OCI-LY7 (cell line): ENCODE data around the gene ITGB3. TPM values are rescaled to one million over a fixed set of nuclear protein-coding genes. Genes with fewer than 3 reads are reported as not detected.

Experiments
- BruUV-seq: library from RNA; stranded (reverse); fragments of 400-500 nt; replicated peaks from 2 replicates; lab custom pipeline; 2021; lab: Mats Ljungman, UMichigan
- CTCF ChIA-PET: fragments of 300-600 bp; sonication (Branson Sonifier 250); formaldehyde crosslinking; loops from one replicate; lab custom pipeline; 2022; ENCODE audit warnings: antibody characterized with exemption; ENCODE audit not compliant: unreplicated experiment; lab: Charles Lee
- POLR2A ChIA-PET: fragments of 300-600 bp; sonication (Branson Sonifier 250); formaldehyde crosslinking; loops from one replicate; lab custom pipeline; 2022; ENCODE audit warnings: antibody characterized with exemption; lab: Charles Lee
- DNase-seq: peaks from one replicate; pipeline ENCODE4 v3.0.0-alpha.2; 2015; ENCODE audit warnings: low spot score
- H2AFZ ChIP-seq: fragments of 200-600 bp; sonication (generic), shearing (Covaris generic); 2 replicates; pipeline ENCODE4 v1.6.1; 2014; ENCODE audit warnings: mild to moderate bottlenecking, antibody characterized with exemption, low read length, moderate library complexity
- H3K27ac ChIP-seq: fragments of 200-600 bp; sonication (generic); 2 replicates; pipeline ENCODE4 v1.5.1; 2014; ENCODE audit warnings: mixed run types, low read depth, mild to moderate bottlenecking, moderate library complexity, low read length, inconsistent platforms; ENCODE audit not compliant: poor library complexity, severe bottlenecking
- H3K36me3 ChIP-seq: fragments of 200-600 bp; sonication (generic); 2 replicates; pipeline ENCODE4 v1.6.1; 2014; ENCODE audit warnings: mild to moderate bottlenecking, antibody characterized with exemption, low read length, moderate library complexity, mixed read lengths; ENCODE audit not compliant: insufficient read depth
- H3K4me1 ChIP-seq: fragments of 200-600 bp; sonication (generic); 2 replicates; pipeline ENCODE4 v1.5.1; 2014; ENCODE audit warnings: mild to moderate bottlenecking, low read length; ENCODE audit not compliant: insufficient read depth, poor library complexity, severe bottlenecking
- H3K4me2 ChIP-seq: fragments of 200-600 bp; sonication (generic); 2 replicates; pipeline ENCODE4 v1.6.1; 2014; ENCODE audit warnings: mild to moderate bottlenecking, low read length
- H3K4me3 ChIP-seq: fragments of 200-600 bp; sonication (generic); 2 replicates; pipeline ENCODE4 v1.5.1; 2014; ENCODE audit warnings: mild to moderate bottlenecking, low read depth, low read length; ENCODE audit not compliant: poor library complexity, severe bottlenecking
- H3K79me2 ChIP-seq: fragments of 200-600 bp; sonication (generic); 2 replicates; pipeline ENCODE4 v1.6.1; 2016; ENCODE audit warnings: low read depth, mild to moderate bottlenecking, low read length, moderate library complexity, mixed read lengths; ENCODE audit not compliant: insufficient read depth
- H3K9me2 ChIP-seq: fragments of 200-600 bp; sonication (generic); 2 replicates; pipeline ENCODE4 v1.6.1; 2016; ENCODE audit warnings: mild to moderate bottlenecking, low read length, mixed read lengths; ENCODE audit not compliant: insufficient read depth
- H3K9me3 ChIP-seq: fragments of 200-600 bp; sonication (generic); 2 replicates; pipeline ENCODE4 v1.6.1; 2014; ENCODE audit warnings: mild to moderate bottlenecking, mixed run types, low read length, mixed read lengths
- H4K20me1 ChIP-seq: fragments of 200-600 bp; sonication (generic); 2 replicates; pipeline ENCODE4 v1.6.1; 2014; ENCODE audit warnings: mild to moderate bottlenecking, antibody characterized with exemption, low read length, moderate library complexity, mixed read lengths; ENCODE audit not compliant: insufficient read depth
- EZH2phosphoT487 ChIP-seq: fragments of 200-600 bp; sonication (generic); IDR thresholded peaks from 2 replicates; pipeline ENCODE4 v1.6.1; 2018; ENCODE audit warnings: low read depth, borderline replicate concordance, mild to moderate bottlenecking, mixed run types, antibody characterized with exemption, low read length, moderate library complexity, mixed read lengths
- intact Hi-C: fragments of 100-400 bp; cut with micrococcal nuclease; formaldehyde crosslinking; loops from one replicate; pipeline ENCODE4 v1.10.0; 2022; ENCODE audit not compliant: unreplicated experiment
- total RNA-seq, 2 experiments: library from RNA; depleted of rRNA in 1 of 2; stranded (reverse); fragments of >200 nt in 1 of 2; shearing (Covaris generic) in 1 of 2; gene quantifications; 2 replicates each; pipeline ENCODE4 v1.2.3, GENCODE V29; 2014 to 2022
- TF ChIP-seq, protein P1 (sequence below): fragments of 200-600 bp; sonication (generic); conservative IDR thresholded peaks from 2 replicates; pipeline ENCODE4 v1.5.1; 2014; ENCODE audit warnings: mild to moderate bottlenecking, antibody characterized with exemption, low read length, moderate library complexity, mixed read lengths

Gene ITGB3
- total RNA-seq, 2 experiments from 2014 or later = not detected

DNA sequence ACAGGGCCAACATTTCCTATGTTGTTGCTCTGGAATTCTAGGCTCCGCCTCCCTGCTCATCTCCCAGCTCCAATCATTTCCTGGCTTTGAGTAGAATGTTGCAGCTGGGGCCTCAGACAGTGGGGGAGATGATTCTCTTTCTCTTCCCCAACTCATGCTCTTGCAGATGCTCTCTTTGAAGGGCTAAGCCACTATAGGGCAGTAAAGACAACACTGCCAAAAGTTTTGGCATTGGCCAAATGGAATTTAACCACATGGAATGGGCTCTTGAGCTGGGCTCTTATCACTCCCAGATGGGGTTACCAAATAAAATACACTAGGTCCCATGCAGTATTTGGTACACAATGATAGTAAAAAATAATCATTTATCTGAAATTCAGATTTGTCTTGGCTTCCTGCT, 50.6 kb downstream of the ITGB3 start:
- CTCF ChIA-PET = no interaction called here
- Histone ChIP-seq H3K4me3 (no peak overlapping the region), H3K4me1 (no peaks in the 10 kb centered on the region), H3K79me2 (no peaks in the 10 kb centered on the region), H2AFZ (no peak overlapping the region), H3K27ac (no peak overlapping the region), H4K20me1 (no peaks in the 10 kb centered on the region), H3K36me3 (no peaks in the 10 kb centered on the region), H3K4me2 (no peak overlapping the region), H3K9me2 (no peaks in the 10 kb centered on the region), H3K9me3 (no peaks in the 10 kb centered on the region)
- TF ChIP-seq EZH2phosphoT487 = no peak
- TF ChIP-seq, protein P1, sequence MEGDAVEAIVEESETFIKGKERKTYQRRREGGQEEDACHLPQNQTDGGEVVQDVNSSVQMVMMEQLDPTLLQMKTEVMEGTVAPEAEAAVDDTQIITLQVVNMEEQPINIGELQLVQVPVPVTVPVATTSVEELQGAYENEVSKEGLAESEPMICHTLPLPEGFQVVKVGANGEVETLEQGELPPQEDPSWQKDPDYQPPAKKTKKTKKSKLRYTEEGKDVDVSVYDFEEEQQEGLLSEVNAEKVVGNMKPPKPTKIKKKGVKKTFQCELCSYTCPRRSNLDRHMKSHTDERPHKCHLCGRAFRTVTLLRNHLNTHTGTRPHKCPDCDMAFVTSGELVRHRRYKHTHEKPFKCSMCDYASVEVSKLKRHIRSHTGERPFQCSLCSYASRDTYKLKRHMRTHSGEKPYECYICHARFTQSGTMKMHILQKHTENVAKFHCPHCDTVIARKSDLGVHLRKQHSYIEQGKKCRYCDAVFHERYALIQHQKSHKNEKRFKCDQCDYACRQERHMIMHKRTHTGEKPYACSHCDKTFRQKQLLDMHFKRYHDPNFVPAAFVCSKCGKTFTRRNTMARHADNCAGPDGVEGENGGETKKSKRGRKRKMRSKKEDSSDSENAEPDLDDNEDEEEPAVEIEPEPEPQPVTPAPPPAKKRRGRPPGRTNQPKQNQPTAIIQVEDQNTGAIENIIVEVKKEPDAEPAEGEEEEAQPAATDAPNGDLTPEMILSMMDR = no peak
- intact Hi-C loops = no loop called here
- POLR2A ChIA-PET = no interaction called here
- DNase-seq = no peak
- BruUV-seq = no TSS peak

DNA sequence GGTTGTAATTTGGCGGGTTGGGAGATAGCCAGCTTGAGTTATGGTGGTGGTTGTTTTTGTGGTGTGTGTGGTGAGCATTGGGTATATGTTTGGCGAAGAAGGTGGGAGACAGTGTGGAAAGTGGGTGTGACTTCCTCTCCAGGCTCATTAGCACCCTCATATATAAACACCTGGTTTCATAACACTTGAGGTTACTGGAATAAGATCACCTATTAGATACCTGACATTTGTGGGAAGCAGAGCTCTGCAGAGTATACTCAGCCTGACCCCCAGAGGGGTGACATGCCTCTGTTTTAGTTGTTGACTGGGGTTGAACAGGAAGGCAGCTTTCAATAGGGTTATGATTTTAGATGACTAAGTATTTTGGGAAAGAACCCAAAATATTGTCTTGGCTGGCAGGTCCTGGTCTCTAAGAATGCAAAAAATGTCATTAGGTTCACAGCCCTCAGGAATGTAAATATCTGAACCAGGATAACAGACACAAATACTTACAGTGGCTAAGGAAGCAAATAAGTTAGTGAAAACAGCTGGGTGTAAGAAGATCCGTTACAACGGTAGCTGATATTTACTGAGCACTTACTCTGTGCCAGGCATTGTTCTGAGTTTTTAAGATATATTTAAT, 51.8 kb downstream of the ITGB3 start:
- BruUV-seq = no TSS peak
- intact Hi-C loops = no loop called here

DNA sequence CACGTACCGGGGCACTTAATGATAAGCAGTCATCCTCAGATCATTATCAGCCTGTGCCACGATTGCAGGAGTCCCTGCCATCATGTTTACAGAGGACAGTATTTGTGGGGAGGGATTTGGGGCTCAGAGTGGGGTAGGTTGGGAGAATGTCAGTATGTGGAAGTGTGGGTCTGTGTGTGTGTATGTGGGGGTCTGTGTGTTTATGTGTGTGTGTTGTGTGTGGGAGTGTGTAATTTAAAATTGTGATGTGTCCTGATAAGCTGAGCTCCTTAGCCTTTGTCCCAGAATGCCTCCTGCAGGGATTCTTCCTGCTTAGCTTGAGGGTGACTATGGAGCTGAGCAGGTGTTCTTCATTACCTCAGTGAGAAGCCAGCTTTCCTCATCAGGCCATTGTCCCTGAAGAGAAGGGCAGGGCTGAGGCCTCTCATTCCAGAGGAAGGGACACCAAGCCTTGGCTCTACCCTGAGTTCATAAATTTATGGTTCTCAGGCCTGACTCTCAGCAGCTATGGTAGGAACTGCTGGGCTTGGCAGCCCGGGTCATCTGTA, 56.6 kb downstream of the ITGB3 start:
- POLR2A ChIA-PET = no interaction called here
- no peaks in the 10 kb centered on the region for H3K4me1 ChIP-seq
- H3K79me2 ChIP-seq = no peaks in the 10 kb centered on the region
- no peaks in the 10 kb centered on the region for H3K9me3 ChIP-seq
- H2AFZ ChIP-seq = no peak overlapping the region
- H3K9me2 ChIP-seq = no peaks in the 10 kb centered on the region
- no TSS peak for BruUV-seq
- DNase-seq = no peak
- no peaks in the 10 kb centered on the region for H4K20me1 ChIP-seq
- no peak overlapping the region for H3K4me2 ChIP-seq
- TF ChIP-seq EZH2phosphoT487 = no peak
- TF ChIP-seq, protein P1 = no peak
- H3K27ac ChIP-seq = no peak overlapping the region
- no peaks in the 10 kb centered on the region for H3K36me3 ChIP-seq
- H3K4me3 ChIP-seq = no peak overlapping the region
- CTCF ChIA-PET = no interaction called here
- intact Hi-C loops = no loop called here

More for the DNA sequence above, 51.8 kb downstream of the ITGB3 start:
- Histone ChIP-seq H2AFZ (no peak overlapping the region), H3K79me2 (no peaks in the 10 kb centered on the region), H3K27ac (no peak overlapping the region), H3K4me1 (no peaks in the 10 kb centered on the region), H3K9me2 (no peaks in the 10 kb centered on the region), H3K4me3 (no peak overlapping the region), H4K20me1 (no peaks in the 10 kb centered on the region), H3K4me2 (no peak overlapping the region), H3K36me3 (no peaks in the 10 kb centered on the region), H3K9me3 (no peaks in the 10 kb centered on the region)
- ChIA-PET POLR2A (no interaction called here), CTCF (no interaction called here)
- no peak for DNase-seq
- TF ChIP-seq EZH2phosphoT487 = no peak
- TF ChIP-seq, protein P1 = no peak
